Activated naive CD4-positive, alpha-beta T cell treated with Interleukin-2 at 50 U/mL for 16 hours (primary cell): ENCODE measurements around the gene EXOC3L1.

Experiments
- DNase-seq: peaks from one replicate; pipeline ENCODE4 v3.0.0-alpha.2; 2020

Gene EXOC3L1

DNA sequence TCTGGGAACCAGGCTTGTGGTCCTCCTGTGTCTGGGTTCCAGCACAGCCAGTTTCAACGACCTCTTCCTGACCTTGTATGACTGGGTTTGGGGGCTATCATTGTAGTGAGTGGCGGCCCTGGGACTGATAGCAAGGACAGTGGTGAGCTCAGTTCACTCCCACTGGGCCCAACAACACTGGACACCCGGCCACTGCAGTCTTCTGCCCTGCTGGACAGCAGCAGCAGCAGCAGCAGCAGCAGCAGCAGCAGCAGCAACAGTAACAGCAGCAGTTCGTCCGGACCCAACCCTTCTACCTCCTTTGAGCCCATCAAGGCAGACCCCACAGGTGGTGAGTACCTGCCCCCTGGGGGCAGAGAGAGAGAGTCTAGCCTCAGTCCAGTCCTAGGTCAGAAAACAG, 5.7 kb upstream of the EXOC3L1 start:
- no peak for DNase-seq

DNA sequence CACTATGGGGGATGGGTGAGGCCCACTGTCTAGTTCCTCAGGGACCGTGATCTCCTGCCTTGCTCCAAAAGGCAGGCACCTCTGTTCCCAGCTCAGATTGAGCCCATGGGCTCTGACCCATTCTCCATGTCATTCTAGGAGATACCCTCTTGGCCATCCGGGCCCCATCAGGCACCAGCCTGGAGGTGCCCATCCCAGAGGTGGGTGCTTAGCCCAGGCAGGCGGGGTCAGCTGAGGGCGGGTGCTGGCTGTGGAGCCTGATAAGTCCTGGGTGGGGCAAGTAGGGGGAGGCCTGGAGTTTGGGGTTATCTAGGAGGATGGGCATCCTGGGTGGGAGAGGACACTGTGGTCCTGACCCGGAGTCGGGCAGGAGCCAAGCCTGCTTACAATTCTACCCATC, 4.3 kb upstream of the EXOC3L1 start:
- DNase-seq, result no peak

DNA sequence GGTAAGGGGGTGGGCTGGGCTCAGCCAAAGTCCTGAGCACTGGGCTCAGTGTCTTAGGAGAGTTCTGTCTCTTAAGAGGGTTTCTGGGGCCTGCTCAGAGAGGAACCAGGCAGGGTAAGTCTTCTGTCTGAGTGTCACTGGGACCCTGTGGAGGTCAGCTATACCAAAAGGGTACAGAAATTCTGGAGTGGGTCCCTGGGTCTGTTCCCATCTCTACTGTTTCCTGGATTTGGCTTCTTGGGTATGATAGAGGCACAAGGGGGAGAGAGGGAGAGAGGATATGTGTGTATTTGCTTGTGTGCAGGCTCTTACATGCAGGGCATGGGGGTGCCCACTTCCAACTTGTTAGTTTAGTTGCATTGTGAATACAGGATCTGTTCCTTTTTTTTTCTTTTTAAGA, 3.6 kb upstream of the EXOC3L1 start:
- DNase-seq, result no peak

- DNase-seq, result no peak
Measured at GRCh38 chr16:67192781-67193361, 2.9 kb upstream of the EXOC3L1 start.

DNA sequence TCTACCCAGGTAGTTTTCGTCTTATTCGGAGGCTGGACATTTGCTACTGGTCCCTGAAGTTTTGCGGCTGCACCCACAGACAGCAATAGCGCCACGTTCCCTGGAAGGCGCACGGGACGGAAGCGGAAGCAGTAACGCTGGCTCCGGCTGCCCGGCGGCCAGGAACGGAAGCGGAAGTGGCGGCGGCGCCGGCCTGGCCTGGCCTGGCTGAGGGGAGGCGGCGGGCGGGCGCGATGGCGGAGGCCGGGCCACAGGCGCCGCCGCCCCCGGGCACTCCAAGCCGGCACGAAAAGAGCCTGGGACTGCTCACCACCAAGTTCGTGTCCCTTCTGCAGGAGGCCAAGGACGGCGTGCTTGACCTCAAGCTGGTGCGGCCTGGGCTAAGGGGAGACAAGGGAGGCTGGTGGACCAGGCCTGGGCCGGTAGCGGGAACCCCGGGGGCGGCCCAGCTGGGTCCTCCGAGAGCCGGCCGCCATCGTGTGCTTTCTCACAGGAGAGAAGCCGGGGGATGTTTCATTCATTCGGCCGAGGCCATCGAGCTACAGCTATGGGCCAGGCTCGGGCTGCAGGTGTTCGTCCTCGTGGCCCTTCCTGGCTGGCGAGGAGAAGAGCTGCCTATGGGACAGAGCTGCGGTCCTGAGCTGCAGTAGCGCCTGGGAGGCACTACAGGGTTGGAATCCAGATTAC, 2.2 kb upstream of the EXOC3L1 start, which contains the start of gene E2F4:
TSS of gene E2F4 (plus strand) at position 161 of the 687 bp plus-strand sequence. CDS start at position 234, 73 bp downstream.
- peak; percentile 88 for DNase-seq

DNA sequence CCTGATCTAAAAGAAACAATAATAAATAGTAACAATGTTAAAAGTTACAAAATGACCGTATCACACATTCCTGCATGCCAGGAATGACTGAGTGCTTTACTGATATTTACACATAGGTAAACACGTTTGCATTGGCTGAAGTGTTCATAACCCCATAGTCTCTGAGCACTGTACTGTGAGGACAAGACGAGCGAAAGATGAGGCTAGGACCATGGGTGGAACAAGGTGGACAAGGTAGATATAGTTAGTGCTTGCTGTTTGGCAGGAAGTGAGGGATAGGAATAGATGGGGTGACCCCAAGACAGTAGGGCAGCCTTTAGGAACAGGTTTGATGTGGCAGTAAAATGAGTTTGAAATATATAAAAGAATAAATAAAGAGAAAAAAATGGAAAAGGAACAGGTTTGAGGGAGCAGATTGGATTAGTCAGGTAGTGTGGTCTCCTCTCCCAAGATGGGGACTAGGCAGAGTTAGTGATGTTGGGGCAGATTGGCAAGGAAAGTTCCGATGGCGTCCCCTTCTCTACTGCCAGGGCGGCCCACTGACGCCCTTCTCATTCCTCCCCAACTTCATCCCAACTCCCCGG, 1.6 kb upstream of the EXOC3L1 start:
- DNase-seq, result no peak

DNA sequence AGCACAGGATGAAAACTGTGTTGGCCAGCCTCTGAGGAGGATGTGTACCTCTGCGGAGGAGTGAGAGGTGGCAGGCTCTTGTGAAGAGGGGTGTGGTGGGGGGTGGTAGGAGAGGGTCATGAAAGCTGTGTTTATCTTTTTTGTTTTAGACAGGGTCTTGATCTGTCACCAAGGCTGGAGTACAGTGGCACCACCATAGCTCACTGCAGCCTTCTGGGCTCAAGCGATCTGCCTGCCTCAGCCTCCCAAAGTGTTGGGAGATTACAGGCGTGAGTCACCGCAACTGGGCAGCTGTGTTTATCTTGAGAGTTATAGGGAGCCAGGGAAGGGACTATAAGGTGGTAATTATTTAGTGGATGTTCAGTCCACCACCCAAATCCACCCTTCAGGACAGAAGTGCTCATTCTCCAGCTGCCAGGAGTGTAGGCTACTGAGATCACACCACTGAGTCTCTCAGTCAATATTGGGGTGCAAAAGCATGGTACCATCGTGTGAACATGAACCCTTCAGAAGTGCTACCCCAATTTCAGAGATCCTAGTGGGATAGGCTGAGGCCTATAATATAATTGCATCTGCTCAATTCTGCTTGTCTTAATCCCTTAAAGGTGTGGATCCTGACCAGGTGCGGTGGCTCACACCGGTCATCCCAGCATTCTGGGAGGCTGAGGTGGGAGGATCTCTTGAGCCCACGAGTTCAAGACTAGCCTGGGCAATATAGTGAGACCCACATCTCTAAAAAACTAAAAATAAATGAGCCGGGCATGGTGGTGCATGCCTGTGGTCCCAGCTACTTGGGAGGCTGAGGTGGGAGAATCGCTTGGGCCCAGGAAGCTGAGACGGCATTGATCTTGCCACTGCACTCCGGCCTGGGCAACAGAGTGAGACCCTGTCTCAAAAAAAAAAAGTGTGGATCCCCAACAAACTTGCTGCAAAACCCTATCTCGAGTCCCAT, 788 bp upstream of the EXOC3L1 start:
- no peak for DNase-seq

- DNase-seq, result no peak
Measured at GRCh38 chr16:67188798-67189197, 1.1 kb downstream of the EXOC3L1 start.

DNA sequence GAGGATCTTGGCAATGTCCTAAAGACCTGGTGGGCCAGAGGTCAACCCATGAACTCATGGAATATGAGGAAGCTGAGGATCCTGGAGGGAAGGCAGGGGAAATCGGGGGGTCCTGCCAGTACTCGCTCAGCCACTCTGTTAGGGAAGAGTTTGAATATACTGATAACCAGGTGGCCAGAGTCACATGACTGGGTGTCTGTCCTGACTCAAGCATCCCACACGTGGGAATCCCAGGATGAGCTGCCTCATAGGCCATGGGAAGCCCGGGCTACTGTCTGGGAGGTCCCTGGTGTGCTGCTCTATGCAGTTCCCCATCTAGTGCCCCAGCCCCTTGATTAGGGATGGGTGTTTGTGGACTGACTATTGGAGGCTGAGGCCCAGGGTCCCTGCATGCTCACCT, 1.6 kb downstream of the EXOC3L1 start:
- DNase-seq, result no peak

DNA sequence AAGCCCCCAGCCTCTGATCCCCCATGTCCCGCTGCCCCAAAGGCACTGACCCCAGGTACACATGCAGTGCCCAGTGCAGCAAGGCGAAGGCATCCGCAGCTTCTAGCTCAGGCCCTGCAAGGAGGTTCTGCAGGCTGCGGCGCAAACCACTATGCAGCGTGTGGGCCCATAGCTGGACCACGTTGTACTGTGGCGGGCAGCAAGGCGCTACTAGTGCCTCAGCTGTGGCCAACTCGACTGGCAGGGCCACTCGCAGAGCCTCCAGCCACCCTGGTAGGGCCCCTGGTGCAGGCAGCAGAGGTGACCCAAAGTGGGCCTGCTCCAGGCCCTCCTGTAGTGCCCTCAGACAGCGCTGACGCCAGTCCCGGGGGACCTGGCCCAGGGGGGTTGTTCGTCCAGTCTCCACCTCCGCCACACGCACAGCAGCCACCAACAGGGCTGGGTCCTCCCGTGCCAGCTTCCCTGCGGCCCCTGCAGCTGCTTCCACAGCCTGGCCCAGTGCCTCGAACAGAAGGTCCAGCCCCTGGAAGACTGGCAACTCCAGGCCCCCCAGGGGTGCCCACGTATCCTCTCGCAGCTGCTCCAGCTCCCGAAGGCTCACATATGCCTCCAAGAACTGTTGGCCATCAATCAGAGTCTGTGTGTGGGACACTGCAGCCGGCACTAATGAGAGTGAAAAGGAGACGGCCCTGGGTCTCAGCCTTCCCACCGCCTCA, 2.6 kb downstream of the EXOC3L1 start:
- no peak for DNase-seq

DNA sequence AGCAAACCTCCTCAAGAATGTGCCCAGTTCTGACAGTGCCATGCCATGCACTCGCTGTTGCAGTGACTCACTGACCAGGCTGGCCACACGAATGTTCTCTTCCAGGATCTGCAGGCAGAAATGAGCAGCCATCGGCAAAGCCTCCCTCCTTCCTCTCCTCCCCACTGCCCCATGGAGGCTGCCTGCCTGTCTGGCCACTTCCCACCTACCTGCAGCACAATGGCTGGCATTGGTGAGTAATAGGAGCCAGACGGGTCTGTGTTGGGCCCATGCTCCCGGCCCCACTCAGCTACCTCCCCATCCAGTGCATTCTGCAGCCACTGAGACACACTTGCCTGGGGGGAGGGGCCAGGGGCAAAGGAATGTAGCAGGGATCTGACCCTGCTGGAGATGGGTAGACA, 3.4 kb downstream of the EXOC3L1 start:
- no peak for DNase-seq

- no peak for DNase-seq
Measured at GRCh38 chr16:67185651-67186134, 4.2 kb downstream of the EXOC3L1 start.

GRCh38 chr16:67184995-67185650, 4.8 kb downstream of the EXOC3L1 start:
- DNase-seq, result peak; percentile 87

GRCh38 chr16:67184453-67184994, 5.4 kb downstream of the EXOC3L1 start:
- DNase-seq, result no peak

GRCh38 chr16:67183627-67184452, 6.1 kb downstream of the EXOC3L1 start, which contains the start of gene MATCAP1:
TSS of gene MATCAP1 (minus strand) at chr16:67183963. CDS start at chr16:67180610, 3,353 bp downstream.
- peak; percentile 95 for DNase-seq

DNA sequence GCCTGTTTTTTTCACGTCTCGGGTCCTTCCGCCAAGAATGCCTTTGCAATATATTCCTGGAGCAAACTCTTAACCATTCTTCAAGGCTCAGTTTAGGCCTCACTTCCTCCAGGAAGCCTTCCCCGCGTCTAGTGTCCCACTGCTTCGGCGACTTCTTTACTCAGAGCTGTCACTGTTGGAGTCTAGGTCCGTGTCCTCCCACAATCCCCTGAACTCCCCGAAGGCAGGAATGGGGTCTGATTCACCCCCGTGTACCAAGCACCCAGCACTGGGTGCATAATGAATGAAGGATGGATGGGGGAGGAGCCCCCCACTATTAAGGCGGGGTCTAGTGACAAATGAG, 6.7 kb downstream of the EXOC3L1 start:
- no peak for DNase-seq

DNA sequence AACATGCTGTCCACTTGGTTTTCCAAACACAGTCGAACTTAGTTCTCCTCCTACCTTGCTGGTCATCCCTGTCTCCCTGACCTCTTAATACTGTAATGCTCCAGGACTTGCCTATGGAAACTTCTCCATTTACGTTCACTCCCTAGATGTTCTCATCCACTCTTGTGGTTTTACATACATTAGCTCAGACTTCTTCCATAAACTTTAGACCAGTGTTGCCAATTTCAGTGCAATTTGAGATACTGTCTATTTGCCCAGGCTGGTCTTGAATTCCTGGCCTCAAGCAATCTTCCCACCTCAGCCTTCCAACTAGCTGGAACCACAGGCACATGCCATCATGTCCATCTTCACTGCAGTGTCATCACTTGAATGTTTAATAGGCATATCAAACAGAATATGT, 7.6 kb downstream of the EXOC3L1 start:
- no peak for DNase-seq

GRCh38 chr16:67181346-67181745, 8.6 kb downstream of the EXOC3L1 start:
- DNase-seq, result no peak

DNA sequence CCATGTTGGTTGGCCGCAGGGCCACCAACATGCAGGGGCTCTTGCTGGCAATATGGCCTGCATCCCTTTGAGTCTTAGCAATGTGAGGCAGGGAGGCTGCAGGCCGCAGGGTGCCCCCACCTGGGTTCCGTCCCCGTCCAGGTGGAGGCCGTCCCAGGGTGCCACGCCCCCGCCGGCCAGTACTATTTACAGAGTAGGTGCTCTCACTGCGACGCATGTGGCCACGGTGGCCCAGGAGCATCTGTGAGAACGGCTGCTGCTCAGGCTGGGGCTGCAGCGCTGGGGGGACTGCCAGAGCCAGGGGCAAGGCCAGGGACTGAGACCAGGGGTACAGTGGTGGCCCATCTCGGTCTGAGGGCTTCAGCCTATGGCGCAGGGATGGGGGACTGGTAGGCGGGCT, 9.8 kb downstream of the EXOC3L1 start:
- DNase-seq, result no peak

DNA sequence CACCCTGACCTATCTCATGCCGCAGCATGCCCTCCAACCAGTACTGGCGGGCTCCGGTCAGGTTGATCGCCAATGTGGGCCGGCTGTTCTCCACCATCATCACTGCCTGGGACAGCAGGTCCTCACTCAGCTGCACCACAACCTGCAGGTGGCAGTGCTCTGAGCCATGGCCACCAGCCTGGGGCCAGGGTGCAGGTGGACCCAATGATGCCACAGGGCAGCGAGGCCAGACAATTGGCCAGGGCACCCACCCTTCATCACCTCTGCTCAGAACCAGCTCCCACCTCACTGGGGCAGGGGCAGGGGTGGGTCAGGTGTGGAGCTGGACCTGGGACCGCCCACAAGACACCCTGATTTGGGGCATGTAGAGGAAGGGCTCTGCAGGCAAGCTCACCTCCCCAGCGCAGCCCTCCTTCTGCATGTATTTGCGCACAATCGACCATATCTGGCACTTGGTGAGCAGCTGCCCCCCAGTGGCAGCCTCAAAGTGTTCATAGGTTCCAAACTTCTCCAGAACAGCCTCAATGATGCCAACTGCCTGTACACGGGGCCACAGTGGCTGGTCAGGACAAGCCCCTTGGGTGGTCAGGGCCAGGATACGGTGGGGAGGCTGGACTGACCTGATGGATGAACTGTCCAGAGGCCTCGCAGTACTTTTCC, 10.4 kb downstream of the EXOC3L1 start:
- no peak for DNase-seq
